PC-3 (cell line): ENCODE measurements around the gene KIF13A.

Experiments
- CTCF ChIP-seq: fragments of 300-600 bp; sonication (generic); conservative IDR thresholded peaks from 2 replicates; pipeline ENCODE4 v1.5.1; 2017; ENCODE audit warnings: antibody characterized with exemption, low read depth, mild to moderate bottlenecking, low read length
- EZH2 ChIP-seq: fragments of 300-600 bp; sonication (generic); IDR thresholded peaks from one replicate; pipeline ENCODE4 v1.6.1; 2017; ENCODE audit warnings: antibody characterized with exemption, mild to moderate bottlenecking, low read length; ENCODE audit not compliant: unreplicated experiment

GRCh38 chr6:17712576-17712975, 274.9 kb downstream of the KIF13A start:
- TF ChIP-seq CTCF (no peak), EZH2 (no peak)
